ENCODE results near the gene RYR3. TPM values are rescaled to one million over a fixed set of nuclear protein-coding genes. Genes with fewer than 3 reads are reported as not detected.

The RYR3 gene
- total and polyA plus RNA-seq, 2 of the 13 experiments (the other 11 are each of a cell fraction or from before 2014, with no cell fraction given) = not detected

GRCh38 chr15:33411596-33412540 lies 101.1 kb downstream of the RYR3 start:
- FAIRE-seq = no peak

More at GRCh38 chr15:33411596-33412540, 101.1 kb downstream of the RYR3 start:
- no peaks in the 10 kb centered on the region for H4K20me1 ChIP-seq (ENCODE audit: insufficient read depth, low read length)
- no peak for ATAC-seq
- no peaks in the 10 kb centered on the region for H3K27me3 ChIP-seq (ENCODE audit: control insufficient read depth in 1 of 2, insufficient read depth in 2 of 2, low read length in 2 of 2)
- H3K4me2 ChIP-seq (ENCODE audit: low read depth, low read length) = no peak overlapping the region
- no peaks in the 10 kb centered on the region for H3K9me3 ChIP-seq (ENCODE audit: low read length)
- TF ChIP-seq ZNF557 (CRISPR knock-in tag; IDR thresholded peaks at IDR 0.05) (no peak), ISL2 (CRISPR knock-in tag; IDR thresholded peaks at IDR 0.05) (no peak), RAD51 (IDR thresholded peaks at IDR 0.05; ENCODE audit: borderline replicate concordance) (no peak), E2F2 (CRISPR knock-in tag; IDR thresholded peaks at IDR 0.05; ENCODE audit: borderline replicate concordance) (no peak), ZNF101 (CRISPR knock-in tag; IDR thresholded peaks at IDR 0.05; ENCODE audit: borderline replicate concordance, low read depth) (no peak), ZNF747 (CRISPR knock-in tag; IDR thresholded peaks at IDR 0.05; ENCODE audit: borderline replicate concordance) (no peak), CBFB (CRISPR knock-in tag; IDR thresholded peaks at IDR 0.05) (no peak), ZNF777 (CRISPR knock-in tag; IDR thresholded peaks at IDR 0.05) (no peak), SRSF1 (optimal IDR thresholded peaks at IDR 0.05; ENCODE audit: low read depth, low read length) (no peak), CERS6 (CRISPR knock-in tag; IDR thresholded peaks at IDR 0.05) (no peak), NCOA5 (CRISPR knock-in tag; IDR thresholded peaks at IDR 0.05) (no peak), ZNF652 (CRISPR knock-in tag; IDR thresholded peaks at IDR 0.05; ENCODE audit: borderline replicate concordance, low read depth) (no peak), HMGXB4 (CRISPR knock-in tag; IDR thresholded peaks at IDR 0.05; ENCODE audit: borderline replicate concordance in 1 of 2, low read depth in 1 of 2) (no peak), AHR (CRISPR knock-in tag; IDR thresholded peaks at IDR 0.05) (no peak)
- no peaks in the 10 kb centered on the region for H3K36me3 ChIP-seq (replicated peaks in 1 of 2; ENCODE audit: control insufficient read depth in 1 of 2, insufficient read depth in 2 of 2, low read length in 2 of 2)
- no peak for DNase-seq (ENCODE audit: low spot score)
- no peak overlapping the region for H3K27ac ChIP-seq (ENCODE audit: extremely low read length, insufficient read depth, low read length)
- in situ Hi-C loops (cut with HindIII; ENCODE audit: extremely low pct_ligation_motif_present, low pct_unique_long_range_greater_than_20kb) (no loop called here), intact Hi-C loops (cut with micrococcal nuclease; ENCODE audit: unreplicated experiment) (no loop called here)
- no peak overlapping the region for H3K9ac ChIP-seq (ENCODE audit: insufficient read depth, low read depth, low read length)
- WGBS (ENCODE audit: low lambda C conversion rate) = 4% methylated on average over 5 of the region's 7 CpGs
- ChIA-PET POLR2A (no interaction called here), CTCF (ENCODE audit: low intra/inter-chr PET ratio, low total read pairs) (no interaction called here)
- no peaks in the 10 kb centered on the region for H3K79me2 ChIP-seq (ENCODE audit: insufficient read depth, low read length)
- no peak overlapping the region for H3K4me3 ChIP-seq (replicated peaks in 1 of 3; ENCODE audit: insufficient read depth in 1 of 3, low read depth in 2 of 3, low read length in 3 of 3)
- no peak overlapping the region for H2AFZ ChIP-seq (ENCODE audit: low read length)
- BruUV-seq (replicated peaks) = no TSS peak
- no peaks in the 10 kb centered on the region for H3K4me1 ChIP-seq (ENCODE audit: insufficient read depth, low read length)

Measured in HepG2 (cell line).